NCI-H1930 (cell line): ENCODE results near the gene ABCC8.
A peak's percentile ranks its signal among the peaks of the same experiment; 100 is the strongest.

Experiments used
- DNase-seq, 2 experiments: peaks; one replicate each; lab custom pipeline; 2025; lab: John Stamatoyannopoulos, UW

ABCC8 gene

DNA sequence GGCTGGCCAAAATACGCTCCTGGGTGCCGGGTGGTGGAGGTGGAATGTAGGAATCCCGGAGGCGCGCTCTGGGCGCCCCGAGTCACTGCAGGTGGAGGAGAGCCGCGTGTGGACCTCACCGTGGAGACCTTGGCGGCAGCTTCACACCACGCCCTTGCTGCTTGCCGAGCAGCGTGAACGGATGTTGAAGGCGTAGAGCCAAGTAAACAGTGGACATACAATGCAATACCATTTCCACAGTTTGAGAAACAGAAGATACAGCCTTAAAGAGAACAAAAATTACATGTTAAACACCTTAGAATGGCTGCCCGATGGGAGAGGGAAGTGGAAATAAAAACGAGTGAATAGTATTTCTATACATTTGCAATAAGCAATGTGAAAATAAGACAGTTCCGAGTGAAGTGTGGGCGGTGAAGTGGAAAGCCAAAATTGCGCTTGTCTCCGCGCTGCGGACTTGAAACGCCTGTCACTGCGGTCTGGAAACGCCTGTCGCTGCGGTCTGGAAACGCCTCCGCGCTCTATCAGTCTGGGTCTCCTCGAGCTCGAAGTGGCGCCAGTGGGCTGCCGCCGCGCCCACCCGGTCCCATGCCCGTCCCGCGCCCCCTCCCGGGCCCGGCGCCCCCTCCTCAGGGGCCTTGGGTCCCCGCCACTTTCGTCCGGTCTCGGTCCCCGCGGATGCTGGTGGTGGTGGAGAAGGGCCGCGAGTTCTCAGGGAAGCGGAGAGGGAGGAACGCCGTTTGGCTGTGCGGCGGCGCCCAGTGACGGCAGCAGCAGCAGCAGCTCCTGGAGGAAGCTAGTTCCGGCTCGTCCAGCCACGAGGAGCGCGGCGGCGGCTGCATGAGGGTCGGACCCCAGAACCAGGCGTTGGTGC, 123.5 kb downstream of the ABCC8 start:
- peak; percentile 68 to 72 for DNase-seq

- peak; percentile 64 to 65 for DNase-seq
These were observed 125.0 kb downstream of the ABCC8 start, which contains the start of gene NCR3LG1 for GRCh38 chr11:17351510-17352176. Gene NCR3LG1, plus strand, starts transcription at chr11:17351800. Its CDS starts 170 bp downstream, at chr11:17351970.

DNA sequence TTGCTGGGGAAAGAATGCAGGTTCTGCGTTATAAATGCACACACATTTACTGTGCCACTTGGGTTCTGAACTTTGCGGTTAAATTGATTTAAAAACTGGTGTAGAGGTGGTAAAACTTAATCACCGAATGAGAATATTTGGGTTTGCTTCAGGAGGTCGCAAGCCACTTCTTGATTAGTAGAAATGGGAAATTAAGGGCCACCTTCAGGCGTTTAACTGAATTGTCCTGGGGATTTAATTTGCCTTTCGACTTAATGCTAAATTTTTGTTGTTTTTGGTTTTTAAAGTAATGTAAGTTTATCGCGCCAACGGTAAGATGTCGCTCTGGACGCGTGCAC, 125.5 kb downstream of the ABCC8 start:
- DNase-seq = no peak

- DNase-seq = no peak
These were observed 126.0 kb downstream of the ABCC8 start for GRCh38 chr11:17350455-17351171.

GRCh38 chr11:17347676-17348075, 129.0 kb downstream of the ABCC8 start:
- DNase-seq = no peak

- no peak for DNase-seq
These were observed 132.7 kb downstream of the ABCC8 start for GRCh38 chr11:17343907-17344306.

DNA sequence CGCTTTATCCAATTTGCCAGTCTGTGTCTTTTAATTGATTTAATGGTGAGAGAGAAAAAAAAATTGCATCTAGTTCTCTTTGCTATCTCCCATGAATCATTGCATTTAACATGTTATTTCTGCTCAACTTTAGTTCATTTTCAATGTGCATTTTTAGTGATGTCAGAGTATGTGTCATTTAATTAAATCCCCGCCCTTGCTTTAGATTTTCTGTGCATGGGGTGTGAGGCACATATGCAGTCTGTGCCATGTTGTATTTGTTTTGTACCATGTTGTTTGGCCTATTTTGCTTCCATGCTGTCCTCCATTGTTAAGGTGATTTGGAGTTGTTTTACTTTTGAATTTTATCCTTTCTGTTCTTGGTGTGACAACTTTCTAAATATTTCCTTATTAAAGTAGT, 133.4 kb downstream of the ABCC8 start:
- no peak for DNase-seq
